HG03108 (cell line): ENCODE measurements around the gene MUS81.
"Not testable (repeated sequence)": the region's sequence is repeated elsewhere in the genome, so short reads cannot be mapped to it uniquely, and the experiment has no call there.

Source experiments
- ATAC-seq: cut with Tn5 transposase; IDR thresholded peaks from one replicate; pipeline ENCODE4 v1.9.1; 2021; ENCODE audit warnings: moderate library complexity; ENCODE audit not compliant: unreplicated experiment

Gene MUS81

GRCh38 chr11:65890324-65891218, 30.3 kb downstream of the MUS81 start, which contains the start of gene CCDC85B:
CCDC85B (plus strand) TSS chr11:65890673; CDS start chr11:65890784, 111 bp downstream.
- peak; percentile 43 for ATAC-seq

GRCh38 chr11:65891219-65892136, 31.2 kb downstream of the MUS81 start:
- no peak for ATAC-seq

GRCh38 chr11:65892137-65892540, 31.9 kb downstream of the MUS81 start:
- ATAC-seq: not testable (repeated sequence)

GRCh38 chr11:65892661-65893317, 32.6 kb downstream of the MUS81 start:
- ATAC-seq: no peak

GRCh38 chr11:65894034-65894591, 33.9 kb downstream of the MUS81 start:
- ATAC-seq: no peak

GRCh38 chr11:65895482-65895981, 35.3 kb downstream of the MUS81 start:
- ATAC-seq: no peak

GRCh38 chr11:65896034-65896999, 36.1 kb downstream of the MUS81 start:
- no peak for ATAC-seq

GRCh38 chr11:65897020-65897471, 36.8 kb downstream of the MUS81 start:
- ATAC-seq: no peak

- ATAC-seq: no peak
These were observed 38.6 kb downstream of the MUS81 start for GRCh38 chr11:65898656-65899355.

GRCh38 chr11:65899356-65900124, 39.3 kb downstream of the MUS81 start:
- no peak for ATAC-seq

GRCh38 chr11:65900125-65900898, 40.1 kb downstream of the MUS81 start, which contains the start of gene FOSL1:
FOSL1 (minus strand) TSS chr11:65900388; CDS start chr11:65900339, 49 bp downstream.
- peak; percentile 76 for ATAC-seq

- no peak for ATAC-seq
These were observed 40.6 kb downstream of the MUS81 start for GRCh38 chr11:65900899-65901180.

GRCh38 chr11:65903068-65903481, 42.8 kb downstream of the MUS81 start:
- no peak for ATAC-seq

- ATAC-seq: no peak
These were observed 43.5 kb downstream of the MUS81 start for GRCh38 chr11:65903715-65904114.

GRCh38 chr11:65906602-65907001, 46.4 kb downstream of the MUS81 start:
- no peak for ATAC-seq

- ATAC-seq: no peak
These were observed 47.6 kb downstream of the MUS81 start for GRCh38 chr11:65907878-65908277.
